ENCODE measurements around the gene SIPA1L3.
A peak's percentile ranks its signal among the peaks of the same experiment; 100 is the strongest.

SIPA1L3 gene

GRCh38 chr19:37977391-37977790 is 70.4 kb downstream of the SIPA1L3 start:
- no peak for DNase-seq (ENCODE audit: low read depth, low spot score)

GRCh38 chr19:37977992-37978391 is 71.0 kb downstream of the SIPA1L3 start:
- DNase-seq (ENCODE audit: low read depth, low spot score) = no peak

- no peak for DNase-seq (ENCODE audit: low read depth, low spot score)
Observed at GRCh38 chr19:37979547-37980082, 72.6 kb downstream of the SIPA1L3 start.

GRCh38 chr19:37980419-37981170 is 73.6 kb downstream of the SIPA1L3 start:
- no peak for DNase-seq (ENCODE audit: low read depth, low spot score)

GRCh38 chr19:37981785-37982475 is 74.9 kb downstream of the SIPA1L3 start:
- peak; percentile 86 for DNase-seq (ENCODE audit: low read depth, low spot score)

- no peak for DNase-seq (ENCODE audit: low read depth, low spot score)
Observed at GRCh38 chr19:37982655-37983054, 75.6 kb downstream of the SIPA1L3 start.

GRCh38 chr19:37983153-37983552 is 76.1 kb downstream of the SIPA1L3 start:
- DNase-seq (ENCODE audit: low read depth, low spot score) = no peak

- DNase-seq (ENCODE audit: low read depth, low spot score) = no peak
Observed at GRCh38 chr19:37983916-37984315, 76.9 kb downstream of the SIPA1L3 start.

- DNase-seq (ENCODE audit: low read depth, low spot score) = no peak
Observed at GRCh38 chr19:37986048-37986750, 79.2 kb downstream of the SIPA1L3 start.

- DNase-seq (ENCODE audit: low read depth, low spot score) = no peak
Observed at GRCh38 chr19:37987356-37988332, 80.6 kb downstream of the SIPA1L3 start.

- peak; percentile 72 for DNase-seq (ENCODE audit: low read depth, low spot score)
Observed at GRCh38 chr19:37988758-37989635, 82.0 kb downstream of the SIPA1L3 start.

- peak; percentile 39 for DNase-seq (ENCODE audit: low read depth, low spot score)
Observed at GRCh38 chr19:37989855-37990254, 82.8 kb downstream of the SIPA1L3 start.

- no peak for DNase-seq (ENCODE audit: low read depth, low spot score)
Observed at GRCh38 chr19:37990362-37990761, 83.4 kb downstream of the SIPA1L3 start.

- no peak for DNase-seq (ENCODE audit: low read depth, low spot score)
Observed at GRCh38 chr19:37991176-37991835, 84.3 kb downstream of the SIPA1L3 start.

- peak; percentile 82 for DNase-seq (ENCODE audit: low read depth, low spot score)
Observed at GRCh38 chr19:37991841-37992248, 84.8 kb downstream of the SIPA1L3 start.

GRCh38 chr19:37992761-37993160 is 85.8 kb downstream of the SIPA1L3 start:
- no peak for DNase-seq (ENCODE audit: low read depth, low spot score)

- no peak for DNase-seq (ENCODE audit: low read depth, low spot score)
Observed at GRCh38 chr19:37994823-37995130, 87.8 kb downstream of the SIPA1L3 start.

GRCh38 chr19:37995346-37995745 is 88.3 kb downstream of the SIPA1L3 start:
- no peak for DNase-seq (ENCODE audit: low read depth, low spot score)

- no peak for DNase-seq (ENCODE audit: low read depth, low spot score)
Observed at GRCh38 chr19:37997911-37998344, 90.9 kb downstream of the SIPA1L3 start.

Data from ELF-1 (cell line).